HEK293 (cell line): ENCODE data around the gene HSD17B7.

Experiments used
- CTCF ChIA-PET: fragments of 350-600 bp; formaldehyde crosslinking; extraction: SDS; loops from one replicate; lab custom pipeline; 2021; ENCODE audit warnings: antibody characterized with exemption; lab: Yijun Ruan, JAX
- POLR2A ChIA-PET: fragments of 300-600 bp; formaldehyde crosslinking; extraction: SDS; loops from one replicate; lab custom pipeline; 2020; ENCODE audit warnings: antibody characterized with exemption, inconsistent platforms; lab: Yijun Ruan, JAX
- H3K27ac ChIP-seq: fragments of 200-500 bp; sonication (Bioruptor generic); 2 replicates; pipeline ENCODE4 v1.5.1; 2014; ENCODE audit warnings: low read depth, low read length, control low read depth, inconsistent platforms; ENCODE audit errors: extremely low read depth
- H3K36me3 ChIP-seq, 2 experiments: fragments of 200-500 bp in 1 of 2; sonication (Bioruptor generic) in 1 of 2; 1 replicate in 1 of 2; 2 replicates in 1 of 2; pipeline ENCODE4 v1.5.1; 2014 to 2017; ENCODE audit warnings: inconsistent platforms in 2 of 2, low read length in 2 of 2; ENCODE audit not compliant: control insufficient read depth in 2 of 2, insufficient read depth in 1 of 2
- H3K4me1 ChIP-seq: fragments of 200-500 bp; sonication (Bioruptor generic); 2 replicates; pipeline ENCODE4 v1.5.1; 2014; ENCODE audit warnings: mild to moderate bottlenecking, low read length, inconsistent platforms; ENCODE audit not compliant: control insufficient read depth, insufficient read depth
- H3K4me3 ChIP-seq: 2 replicates; pipeline ENCODE4 v1.5.1; 2011; ENCODE audit warnings: low read depth, mild to moderate bottlenecking, control low read depth, low read length, moderate library complexity
- H3K9me3 ChIP-seq: fragments of 200-500 bp; sonication (Bioruptor generic); 2 replicates; pipeline ENCODE4 v1.5.1; 2014; ENCODE audit warnings: low read depth, low read length, inconsistent platforms; ENCODE audit not compliant: control insufficient read depth, insufficient read depth
- AEBP2 ChIP-seq: fragments of 450-650 bp; formaldehyde crosslinking; IDR thresholded peaks from 2 replicates; pipeline ENCODE4 v1.5.1; 2016; ENCODE audit warnings: missing biosample characterization, missing genetic modification characterization, borderline replicate concordance
- EGR2 ChIP-seq: fragments of 450-650 bp; formaldehyde crosslinking; IDR thresholded peaks from 2 replicates; pipeline ENCODE4 v1.5.1; 2016; ENCODE audit warnings: low read depth, missing biosample characterization, missing genetic modification characterization
- HIC1 ChIP-seq: fragments of 450-650 bp; formaldehyde crosslinking; IDR thresholded peaks from 2 replicates; pipeline ENCODE4 v1.5.1; 2016; ENCODE audit warnings: missing biosample characterization, missing genetic modification characterization
- KLF16 ChIP-seq: fragments of 450-650 bp; formaldehyde crosslinking; IDR thresholded peaks from 2 replicates; pipeline ENCODE4 v1.5.1; 2017; ENCODE audit warnings: missing biosample characterization, missing genetic modification characterization
- MZF1 ChIP-seq: fragments of 450-650 bp; formaldehyde crosslinking; IDR thresholded peaks from 2 replicates; pipeline ENCODE4 v1.5.1; 2017; ENCODE audit warnings: missing biosample characterization, missing genetic modification characterization, borderline replicate concordance
- OVOL3 ChIP-seq: fragments of 450-650 bp; formaldehyde crosslinking; IDR thresholded peaks from 2 replicates; pipeline ENCODE4 v1.5.1; 2016; ENCODE audit warnings: missing biosample characterization, missing genetic modification characterization
- SP3 ChIP-seq: fragments of 450-650 bp; formaldehyde crosslinking; IDR thresholded peaks from 2 replicates; pipeline ENCODE4 v1.5.1; 2016; ENCODE audit warnings: missing biosample characterization, missing genetic modification characterization
- ZBTB10 ChIP-seq: fragments of 450-650 bp; formaldehyde crosslinking; IDR thresholded peaks from 2 replicates; pipeline ENCODE4 v1.5.1; 2016; ENCODE audit warnings: missing biosample characterization, missing genetic modification characterization
- ZBTB7A ChIP-seq: fragments of 450-650 bp; formaldehyde crosslinking; IDR thresholded peaks from 2 replicates; pipeline ENCODE4 v1.5.1; 2016; ENCODE audit warnings: low read depth, missing biosample characterization, missing genetic modification characterization
- ZNF10 ChIP-seq: fragments of 450-650 bp; formaldehyde crosslinking; IDR thresholded peaks from 2 replicates; pipeline ENCODE4 v1.5.1; 2017; ENCODE audit warnings: missing biosample characterization, missing genetic modification characterization
- ZNF146 ChIP-seq: fragments of 450-650 bp; formaldehyde crosslinking; IDR thresholded peaks from 2 replicates; pipeline ENCODE4 v1.5.1; 2016; ENCODE audit warnings: missing biosample characterization, missing genetic modification characterization
- ZNF248 ChIP-seq: fragments of 450-650 bp; formaldehyde crosslinking; IDR thresholded peaks from 2 replicates; pipeline ENCODE4 v1.5.1; 2017; ENCODE audit warnings: missing biosample characterization, missing genetic modification characterization
- ZNF311 ChIP-seq: fragments of 450-650 bp; formaldehyde crosslinking; IDR thresholded peaks from 2 replicates; pipeline ENCODE4 v1.5.1; 2017; ENCODE audit warnings: missing biosample characterization, missing genetic modification characterization, borderline replicate concordance
- ZNF341 ChIP-seq: fragments of 450-650 bp; formaldehyde crosslinking; IDR thresholded peaks from 2 replicates; pipeline ENCODE4; 2016; ENCODE audit warnings: low read depth, missing biosample characterization, missing genetic modification characterization
- ZNF394 ChIP-seq: fragments of 450-650 bp; formaldehyde crosslinking; IDR thresholded peaks from 2 replicates; pipeline ENCODE4 v1.5.1; 2016; ENCODE audit warnings: missing biosample characterization, missing genetic modification characterization, mild to moderate bottlenecking, moderate library complexity, borderline replicate concordance
- ZNF548 ChIP-seq: fragments of 450-650 bp; formaldehyde crosslinking; IDR thresholded peaks from 2 replicates; pipeline ENCODE4 v1.5.1; 2016; ENCODE audit warnings: missing biosample characterization, missing genetic modification characterization
- ZNF600 ChIP-seq: fragments of 450-650 bp; formaldehyde crosslinking; IDR thresholded peaks from 2 replicates; pipeline ENCODE4 v1.5.1; 2016; ENCODE audit warnings: missing biosample characterization, missing genetic modification characterization
- ZNF658 ChIP-seq: fragments of 450-650 bp; formaldehyde crosslinking; IDR thresholded peaks from 2 replicates; pipeline ENCODE4; 2016; ENCODE audit warnings: missing biosample characterization, missing genetic modification characterization
- ZNF664 ChIP-seq: fragments of 450-650 bp; formaldehyde crosslinking; IDR thresholded peaks from 2 replicates; pipeline ENCODE4 v1.5.1; 2016; ENCODE audit warnings: missing biosample characterization, missing genetic modification characterization
- ZNF677 ChIP-seq: fragments of 450-650 bp; IDR thresholded peaks from 2 replicates; pipeline ENCODE4 v1.5.0; 2018; ENCODE audit warnings: missing biosample characterization, mild to moderate bottlenecking, missing genetic modification characterization, moderate library complexity
- ZNF704 ChIP-seq: fragments of 450-650 bp; formaldehyde crosslinking; IDR thresholded peaks from 2 replicates; pipeline ENCODE4 v1.5.1; 2016; ENCODE audit warnings: missing biosample characterization, missing genetic modification characterization
- ZNF791 ChIP-seq: fragments of 450-650 bp; formaldehyde crosslinking; IDR thresholded peaks from 2 replicates; pipeline ENCODE4 v1.5.1; 2016; ENCODE audit warnings: missing biosample characterization, missing genetic modification characterization

The HSD17B7 gene

GRCh38 chr1:162753001-162753658, 37.4 kb upstream of the HSD17B7 start (continued):
- no peak for TF ChIP-seq HIC1 (tag by site-specific recombination)
- no peak for TF ChIP-seq ZNF341
- TF ChIP-seq ZNF311 = no peak
- TF ChIP-seq ZNF658 (tag by site-specific recombination) = no peak
- no peak for TF ChIP-seq ZNF677 (tag by site-specific recombination)
- no peak for TF ChIP-seq KLF16 (tag by site-specific recombination)
- TF ChIP-seq ZNF664 (tag by site-specific recombination) = no peak
- no peak for TF ChIP-seq OVOL3
- TF ChIP-seq ZBTB7A (tag by site-specific recombination) = no peak

GRCh38 chr1:162753998-162754585, 36.4 kb upstream of the HSD17B7 start:
- ChIA-PET POLR2A (interaction anchor here (0.6 kb wide), 1 partner anchor 140 kb away, joined by 3 read pairs; no protein-coding TSS in a partner anchor), CTCF (interaction anchor here (0.6 kb wide), 1 partner anchor 556 kb away, joined by 3 read pairs; no protein-coding TSS in a partner anchor)
- TF ChIP-seq EGR2 (tag by site-specific recombination) = no peak
- TF ChIP-seq ZNF791 (tag by site-specific recombination) = no peak
- no peak for TF ChIP-seq ZBTB10 (tag by site-specific recombination)
- TF ChIP-seq OVOL3 = no peak
- TF ChIP-seq ZNF10 (tag by site-specific recombination) = no peak
- TF ChIP-seq ZNF704 = no peak
- TF ChIP-seq AEBP2 (tag by site-specific recombination) = no peak
- no peaks in the 10 kb centered on the region for H3K9me3 ChIP-seq
- no peak overlapping the region for H3K27ac ChIP-seq
- no peaks in the 10 kb centered on the region for H3K4me1 ChIP-seq
- no peaks in the 10 kb centered on the region for H3K36me3 ChIP-seq
- H3K4me3 ChIP-seq = no peak overlapping the region

GRCh38 chr1:162755306-162755705, 35.2 kb upstream of the HSD17B7 start:
- H3K27ac ChIP-seq = no peak overlapping the region
- no peaks in the 10 kb centered on the region for H3K36me3 ChIP-seq
- H3K4me1 ChIP-seq = no peaks in the 10 kb centered on the region
- H3K4me3 ChIP-seq = no peak overlapping the region
- TF ChIP-seq ZNF248 (tag by site-specific recombination) (no peak), ZNF146 (tag by site-specific recombination) (no peak), ZNF394 (tag by site-specific recombination) (no peak), MZF1 (tag by site-specific recombination) (no peak), SP3 (no peak), ZNF548 (tag by site-specific recombination) (no peak), ZNF600 (tag by site-specific recombination) (no peak)
- no peaks in the 10 kb centered on the region for H3K9me3 ChIP-seq
- ChIA-PET CTCF (no interaction called here), POLR2A (no interaction called here)
